Measurements from ENCODE around the gene USH2A. TPM values are rescaled to one million over a fixed set of nuclear protein-coding genes. Genes with fewer than 3 reads are reported as not detected.

The USH2A gene
- total RNA-seq: under 0.01 TPM

DNA sequence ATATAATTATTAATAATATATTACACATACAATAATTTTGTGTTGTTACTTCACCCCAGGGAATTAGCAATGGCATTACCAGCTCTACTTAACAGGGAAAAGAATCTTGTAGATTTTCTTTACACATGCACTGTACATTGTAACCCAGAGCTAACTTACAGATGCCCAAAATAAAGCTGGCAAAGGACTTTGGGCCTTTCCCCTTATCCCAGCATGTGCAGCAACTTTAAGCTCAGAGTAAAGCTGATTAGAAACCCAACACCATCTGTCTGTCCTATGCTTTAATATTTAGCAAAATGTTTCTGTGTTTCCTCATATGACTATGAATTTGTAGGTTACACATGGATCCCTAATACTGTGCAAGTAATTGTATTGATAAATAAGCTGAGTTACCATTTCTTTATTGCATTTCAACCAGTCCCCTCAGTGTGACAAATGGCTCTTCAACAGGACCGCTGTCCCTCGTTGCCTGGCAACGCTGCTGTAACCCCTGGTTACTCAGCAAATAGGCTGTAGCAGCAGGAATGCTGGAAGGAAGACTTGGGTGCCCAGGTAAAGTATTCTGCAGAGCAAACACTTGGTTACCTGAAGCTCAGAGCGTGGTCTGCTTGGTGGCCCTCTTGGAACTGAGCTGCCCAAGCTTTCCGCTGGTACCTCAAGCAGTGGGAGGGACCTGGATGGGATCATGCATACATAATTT lies at the start of gene USH2A:
TSS of gene USH2A (minus strand) at position 628 of the 700 bp plus-strand sequence. CDS start 1,112 bp downstream, outside the sequence.
- DNase-seq (ENCODE audit: low read depth in 2 of 3, low spot score in 2 of 3): no peak

DNA sequence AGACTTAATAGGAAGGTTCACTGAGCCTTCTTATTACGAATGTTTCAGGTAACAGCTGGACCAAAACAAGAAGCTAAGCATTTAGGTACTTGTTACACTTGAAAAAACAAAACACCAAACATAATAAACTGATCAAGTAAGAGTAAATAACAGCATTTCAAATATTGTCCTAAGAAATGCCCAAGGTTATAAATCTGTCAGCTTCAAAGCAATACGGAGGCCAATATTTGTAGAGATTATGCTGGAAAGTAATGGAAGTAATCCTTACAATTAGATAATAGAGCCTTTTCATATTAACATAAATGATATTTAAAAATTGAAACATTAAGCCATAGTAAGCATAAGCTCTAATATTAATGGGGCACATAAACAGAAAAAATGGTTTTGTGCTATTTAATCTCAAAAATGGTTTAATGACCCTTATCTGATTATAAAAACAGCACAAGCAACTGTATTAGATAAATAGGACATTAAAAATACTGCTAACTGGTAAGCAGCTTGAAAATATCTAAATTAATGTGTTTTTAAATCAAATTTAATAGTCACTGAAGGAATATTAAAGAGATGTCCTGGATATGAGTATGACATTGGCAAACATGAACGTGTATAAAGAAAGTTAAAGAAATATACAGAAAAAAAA lies 43.0 kb upstream of the USH2A start:
- DNase-seq (ENCODE audit: low read depth in 2 of 3, low spot score in 2 of 3): no peak

DNA sequence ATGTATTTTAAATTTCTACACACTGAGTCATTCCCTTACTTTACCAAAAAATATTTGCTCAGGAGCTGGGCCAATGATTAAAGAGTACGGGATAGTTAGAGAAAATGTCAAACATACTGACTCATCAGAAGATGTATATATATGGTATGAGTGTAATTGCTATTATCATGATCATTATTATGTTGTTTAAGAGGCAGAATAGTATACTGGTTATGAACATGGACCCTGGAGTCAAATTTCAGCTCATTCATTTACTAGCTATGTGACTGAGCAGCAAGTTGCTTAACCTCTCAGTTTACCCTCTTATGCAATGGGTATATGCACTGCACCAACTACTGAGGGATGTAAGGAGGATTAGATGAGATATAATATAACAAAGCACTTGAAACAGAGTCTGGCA lies 41.2 kb upstream of the USH2A start:
- no peak for DNase-seq (ENCODE audit: low read depth in 2 of 3, low spot score in 2 of 3)

GRCh38 chr1:216462066-216462775 lies 39.0 kb upstream of the USH2A start:
- no peak for DNase-seq (ENCODE audit: low read depth in 2 of 3, low spot score in 2 of 3)

GRCh38 chr1:216461466-216461865 lies 38.2 kb upstream of the USH2A start:
- no peak for DNase-seq (ENCODE audit: low read depth in 2 of 3, low spot score in 2 of 3)

GRCh38 chr1:216459651-216460207 lies 36.5 kb upstream of the USH2A start:
- no peak for DNase-seq (ENCODE audit: low read depth in 2 of 3, low spot score in 2 of 3)

DNA sequence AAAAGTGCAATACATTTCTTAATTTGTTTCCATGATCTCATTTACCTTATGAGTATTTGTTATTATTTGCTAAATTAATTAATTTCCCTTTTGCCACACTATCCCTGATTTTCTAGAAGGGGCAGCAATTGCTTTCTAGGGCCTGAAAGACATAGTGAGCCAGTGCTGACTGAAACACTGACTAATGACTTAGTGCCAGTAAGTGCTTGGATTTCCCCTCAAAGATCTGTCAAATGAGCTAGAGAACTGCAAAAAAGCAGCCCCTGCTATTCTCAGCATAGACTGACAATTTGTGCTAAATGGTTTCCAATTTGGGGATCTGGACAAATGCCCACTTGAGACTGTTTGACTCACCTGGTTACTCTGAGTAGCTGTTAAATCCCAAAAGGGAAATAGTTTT lies 35.6 kb upstream of the USH2A start:
- DNase-seq (ENCODE audit: low read depth in 2 of 3, low spot score in 2 of 3): no peak

GRCh38 chr1:216457356-216457755 lies 34.1 kb upstream of the USH2A start:
- no peak for DNase-seq (ENCODE audit: low read depth in 2 of 3, low spot score in 2 of 3)

GRCh38 chr1:216456682-216457081 lies 33.4 kb upstream of the USH2A start:
- DNase-seq (ENCODE audit: low read depth in 2 of 3, low spot score in 2 of 3): no peak

DNA sequence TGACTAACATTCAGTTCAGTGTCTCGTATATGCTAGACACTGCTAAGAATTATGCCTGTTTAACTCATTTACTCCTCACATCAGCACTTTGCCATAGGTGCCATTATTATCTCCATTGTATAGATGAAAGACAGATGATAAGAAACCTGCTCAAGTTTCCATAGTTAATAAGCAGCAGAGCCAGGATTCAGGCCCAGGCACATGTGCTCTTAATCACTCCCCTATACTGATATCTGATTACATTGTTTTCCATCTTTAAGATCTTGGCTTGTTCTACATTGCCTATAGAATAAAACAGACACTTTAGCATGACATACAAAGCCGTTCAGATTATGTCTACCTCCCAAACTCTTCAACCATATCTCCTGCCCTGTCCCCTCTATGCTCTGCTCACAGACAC lies 30.5 kb upstream of the USH2A start:
- DNase-seq (ENCODE audit: low read depth in 2 of 3, low spot score in 2 of 3): no peak

DNA sequence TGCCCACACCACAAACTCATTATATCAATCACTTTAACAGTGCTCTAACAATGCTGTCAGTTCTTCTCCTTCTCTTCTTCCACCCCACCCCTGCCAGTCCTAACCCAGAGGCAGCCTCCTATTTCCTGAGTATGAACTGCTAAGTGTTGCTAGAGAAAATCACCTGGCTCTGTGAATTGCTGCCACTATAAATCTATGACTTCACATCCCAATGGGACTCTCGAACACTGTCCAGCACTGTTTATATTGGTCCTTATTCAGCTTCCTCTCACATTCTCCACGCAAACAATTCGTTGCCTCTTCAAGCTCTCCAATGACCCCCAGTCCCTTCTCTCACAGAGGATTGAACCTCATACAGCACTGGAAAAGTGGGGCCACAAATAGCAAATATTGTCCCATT lies 27.0 kb upstream of the USH2A start:
- DNase-seq (ENCODE audit: low read depth in 2 of 3, low spot score in 2 of 3): no peak

GRCh38 chr1:216448011-216448510 lies 24.8 kb upstream of the USH2A start:
- DNase-seq (ENCODE audit: low read depth in 2 of 3, low spot score in 2 of 3): no peak

DNA sequence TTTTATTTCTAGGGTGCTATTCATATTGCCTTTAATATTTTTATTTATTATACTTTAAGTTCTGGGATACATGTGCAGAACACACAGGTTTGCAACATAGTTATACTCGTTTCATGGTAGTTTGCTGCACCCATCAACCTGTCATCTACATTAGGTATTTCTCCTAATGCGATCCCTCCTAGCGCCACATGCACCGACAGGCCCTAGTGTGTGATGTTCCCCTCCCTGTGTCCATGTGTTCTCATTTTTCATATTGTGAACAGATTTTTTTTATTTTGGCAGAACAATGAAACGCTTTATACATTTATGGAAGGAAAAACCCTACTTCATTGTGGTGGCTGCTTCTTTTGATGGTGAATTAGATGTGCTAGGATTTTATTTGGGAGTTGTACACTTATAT lies 14.4 kb upstream of the USH2A start:
- DNase-seq (ENCODE audit: low read depth in 2 of 3, low spot score in 2 of 3): no peak

- no peak for DNase-seq (ENCODE audit: low read depth in 2 of 3, low spot score in 2 of 3)
Observed at GRCh38 chr1:216434232-216434631, 11.0 kb upstream of the USH2A start.

DNA sequence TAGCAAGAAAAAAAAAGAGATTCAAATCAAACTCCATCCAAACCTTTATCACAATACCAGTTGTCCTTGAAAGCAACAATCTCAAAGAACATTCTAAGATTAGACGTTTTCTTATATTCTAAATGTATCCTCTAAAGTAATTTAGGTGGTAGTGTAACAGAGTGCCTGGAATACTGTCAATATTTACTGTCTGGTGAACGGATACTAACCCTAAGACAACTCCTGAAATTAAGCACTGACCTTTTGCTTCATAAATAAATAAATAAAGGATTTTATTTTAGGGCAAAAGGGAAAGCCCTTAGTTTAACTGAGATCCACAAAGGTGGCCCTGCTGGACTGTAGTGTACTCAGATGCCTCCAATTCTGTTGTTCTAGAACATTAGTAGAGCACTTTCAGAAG lies 9.9 kb upstream of the USH2A start:
- no peak for DNase-seq (ENCODE audit: low read depth in 2 of 3, low spot score in 2 of 3)

DNA sequence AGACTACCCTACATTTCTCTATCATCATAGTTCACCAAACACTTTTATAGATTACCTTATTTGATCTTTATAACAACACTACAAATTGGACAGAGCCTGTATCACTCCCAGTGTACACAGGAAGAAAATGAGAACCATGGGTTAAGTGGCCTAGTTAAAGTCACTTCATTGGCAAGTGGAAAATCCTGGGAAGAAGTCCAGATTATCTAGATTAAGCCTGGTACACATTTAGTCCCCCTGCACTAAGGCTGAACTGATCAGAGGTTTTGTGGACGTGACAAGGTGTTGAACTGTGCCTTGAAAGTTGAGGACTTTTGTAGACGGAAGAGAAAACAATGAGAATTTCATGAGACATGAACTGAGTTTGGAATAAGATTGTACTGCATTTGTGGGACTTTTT lies 7.5 kb upstream of the USH2A start:
- no peak for DNase-seq (ENCODE audit: low read depth in 2 of 3, low spot score in 2 of 3)

DNA sequence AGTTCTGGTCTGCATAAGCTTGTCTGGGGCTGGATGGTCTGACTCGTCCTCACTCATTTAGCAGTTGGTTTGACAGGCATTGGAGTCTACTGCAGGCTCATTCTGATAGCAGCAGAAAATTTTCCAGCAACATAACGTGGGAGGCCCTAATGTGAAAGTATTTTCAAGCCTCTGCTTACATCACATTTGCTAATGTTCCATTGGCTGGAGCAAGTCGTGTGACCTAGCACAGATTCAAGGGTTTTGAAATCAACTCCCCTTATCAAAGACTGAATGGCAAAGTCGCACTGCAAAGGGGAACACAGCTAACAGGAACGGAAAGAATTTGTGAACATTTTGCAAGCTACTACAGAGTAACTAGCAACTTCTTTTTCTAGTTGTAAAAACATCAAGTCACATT lies 2.3 kb upstream of the USH2A start:
- no peak for DNase-seq (ENCODE audit: low read depth in 2 of 3, low spot score in 2 of 3)

DNA sequence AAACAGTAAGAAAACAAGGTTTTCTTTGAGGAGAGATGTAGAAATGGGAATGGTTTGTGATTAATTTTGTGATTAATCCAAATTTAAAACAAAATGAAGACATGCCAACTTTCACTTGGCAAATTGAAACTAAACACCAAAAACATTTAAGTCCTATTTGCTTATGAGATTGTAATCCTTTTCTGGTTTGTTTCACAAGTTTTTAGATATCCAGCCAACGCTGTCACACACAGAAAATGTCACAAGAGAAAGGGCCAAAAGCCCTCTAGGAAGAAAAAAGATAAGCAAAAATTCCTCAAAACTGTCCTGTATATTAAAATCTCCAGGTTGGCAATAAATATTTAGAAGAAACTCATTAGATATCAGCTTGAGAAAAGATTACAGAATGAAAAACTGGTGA lies 2.5 kb downstream of the USH2A start:
- no peak for DNase-seq (ENCODE audit: low read depth in 2 of 3, low spot score in 2 of 3)

DNA sequence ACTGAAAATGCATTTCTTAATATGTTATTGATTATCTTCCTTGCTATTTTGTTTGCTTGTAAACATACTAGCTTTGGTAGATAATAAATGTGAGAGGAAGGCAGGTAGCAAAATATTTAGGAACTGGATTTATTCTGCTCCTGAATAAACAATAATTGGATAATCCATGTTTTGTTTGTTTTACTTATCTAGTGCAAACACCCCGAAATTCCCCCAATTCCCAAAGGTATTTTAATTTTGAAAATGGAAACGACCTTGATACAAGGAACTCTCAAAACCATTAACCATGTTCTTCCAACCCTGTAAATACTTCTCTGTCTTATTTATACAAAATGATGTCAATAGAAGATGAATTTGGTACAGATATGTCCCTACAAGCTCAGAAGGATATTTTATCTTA lies 3.0 kb downstream of the USH2A start:
- DNase-seq (ENCODE audit: low read depth in 2 of 3, low spot score in 2 of 3): no peak

DNA sequence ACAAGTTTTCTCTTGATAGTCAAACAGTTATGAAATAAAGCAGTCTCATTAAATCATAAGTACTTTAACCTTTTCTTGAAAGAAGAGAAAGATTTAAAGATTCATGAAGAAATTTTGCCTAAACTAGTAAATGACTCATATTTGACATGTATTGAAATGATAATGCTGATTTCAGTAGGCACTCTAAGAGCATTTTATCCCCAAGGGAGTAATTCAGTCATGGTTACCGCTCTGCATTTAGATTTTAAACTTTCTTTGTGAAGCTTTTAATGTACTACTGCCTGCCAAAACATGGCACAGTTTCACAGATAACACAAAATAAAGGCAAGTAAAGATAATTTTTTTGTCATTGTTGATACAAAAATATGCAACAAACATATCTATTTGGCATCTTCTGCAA lies 6.8 kb downstream of the USH2A start:
- DNase-seq (ENCODE audit: low read depth in 2 of 3, low spot score in 2 of 3): no peak

DNA sequence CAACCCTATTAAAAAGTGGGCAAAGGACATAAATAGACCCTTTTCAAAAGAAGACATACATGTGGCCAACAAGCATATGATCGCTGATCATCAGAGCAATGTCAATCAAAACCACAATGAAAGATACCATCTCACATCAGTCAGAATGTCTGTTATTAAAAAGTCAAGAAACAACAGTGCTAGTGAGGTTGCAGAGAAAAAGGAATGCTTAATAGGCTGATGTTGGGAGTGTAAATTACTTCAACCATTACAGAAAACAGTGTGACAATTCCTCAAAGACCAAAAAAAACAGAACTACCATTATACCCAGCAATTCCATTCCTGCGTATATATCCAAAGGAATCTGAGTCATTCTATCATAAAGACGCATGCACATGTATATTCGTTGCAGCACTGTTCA lies 13.2 kb downstream of the USH2A start:
- DNase-seq (ENCODE audit: low read depth in 2 of 3, low spot score in 2 of 3): no peak

GRCh38 chr1:216390956-216391355 lies 32.3 kb downstream of the USH2A start:
- no peak for DNase-seq (ENCODE audit: low read depth in 2 of 3, low spot score in 2 of 3)

Measured in hematopoietic multipotent progenitor cell (in vitro differentiated cells).